GM19240 (cell line): Measurements from ENCODE around the gene HOATZ.

Source experiments
- DNase-seq: peaks from one replicate; pipeline ENCODE4 v3.0.0; 2011; ENCODE audit warnings: low spot score; ENCODE audit not compliant: insufficient read length

Gene HOATZ

DNA sequence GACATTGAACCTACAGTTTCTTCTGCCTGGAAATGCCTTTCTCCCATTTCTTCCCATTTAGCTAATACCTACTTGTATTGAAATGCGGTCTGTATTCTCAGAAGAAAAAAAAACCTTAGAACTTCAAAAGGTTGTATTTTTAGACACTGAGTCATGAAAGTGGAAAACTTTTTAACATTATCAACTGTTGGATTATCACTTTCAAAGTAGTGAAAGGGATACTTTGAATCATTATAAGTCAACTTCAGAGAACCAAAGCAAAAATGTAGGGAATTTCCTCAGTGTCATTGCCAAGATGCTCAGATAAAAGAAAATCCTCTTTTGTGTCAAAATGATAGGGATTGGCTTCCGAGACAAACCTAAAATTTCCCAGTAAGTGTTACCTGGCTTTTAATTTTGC is 6.6 kb downstream of the HOATZ start:
- DNase-seq = no peak

GRCh38 chr11:111522426-111522825 is 7.8 kb downstream of the HOATZ start:
- no peak for DNase-seq

DNA sequence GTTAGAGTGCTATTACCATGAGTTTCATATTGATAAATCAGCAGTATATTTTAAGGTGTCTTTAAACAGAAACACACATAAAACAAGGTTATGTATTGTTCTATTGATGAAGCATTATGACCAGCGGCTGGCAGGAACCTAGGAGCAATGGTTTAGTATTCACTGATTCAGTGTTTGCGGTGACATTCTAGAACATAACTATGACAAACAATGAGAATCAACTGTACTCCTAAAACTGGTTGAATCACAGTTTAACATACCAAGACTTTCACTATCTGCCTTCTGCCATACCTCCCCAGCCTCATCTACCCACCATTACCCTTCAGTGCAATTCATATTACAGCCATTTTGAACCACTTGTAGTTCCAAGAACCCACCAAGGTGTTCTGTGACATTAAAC is 8.8 kb downstream of the HOATZ start:
- DNase-seq = no peak

- no peak for DNase-seq
Measured at GRCh38 chr11:111524056-111524455, 9.5 kb downstream of the HOATZ start.

GRCh38 chr11:111525456-111525855 is 10.9 kb downstream of the HOATZ start:
- no peak for DNase-seq

- DNase-seq = no peak
Measured at GRCh38 chr11:111526501-111526900, 11.9 kb downstream of the HOATZ start.

DNA sequence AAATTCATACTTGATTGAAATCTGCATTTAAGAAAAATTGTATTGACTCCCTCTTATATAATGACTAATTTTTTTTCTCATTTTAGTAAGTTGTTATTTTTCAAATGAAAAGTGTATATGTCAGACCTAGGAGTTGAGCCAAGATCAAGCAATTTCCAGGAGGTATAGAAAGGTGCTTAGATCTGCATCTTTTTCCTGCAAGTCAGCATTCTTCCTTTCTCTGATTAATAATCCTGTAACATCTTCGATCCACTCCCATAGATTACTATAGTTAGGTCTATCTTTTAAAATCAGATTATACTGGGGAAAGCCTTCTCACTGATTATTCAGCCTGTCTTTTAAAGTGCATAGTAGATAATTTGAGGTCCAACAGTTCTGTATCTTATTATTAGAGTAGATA is 12.7 kb downstream of the HOATZ start:
- DNase-seq = no peak

- no peak for DNase-seq
Measured at GRCh38 chr11:111528557-111528956, 14.0 kb downstream of the HOATZ start.

- DNase-seq = no peak
Measured at GRCh38 chr11:111530091-111530490, 15.5 kb downstream of the HOATZ start.

DNA sequence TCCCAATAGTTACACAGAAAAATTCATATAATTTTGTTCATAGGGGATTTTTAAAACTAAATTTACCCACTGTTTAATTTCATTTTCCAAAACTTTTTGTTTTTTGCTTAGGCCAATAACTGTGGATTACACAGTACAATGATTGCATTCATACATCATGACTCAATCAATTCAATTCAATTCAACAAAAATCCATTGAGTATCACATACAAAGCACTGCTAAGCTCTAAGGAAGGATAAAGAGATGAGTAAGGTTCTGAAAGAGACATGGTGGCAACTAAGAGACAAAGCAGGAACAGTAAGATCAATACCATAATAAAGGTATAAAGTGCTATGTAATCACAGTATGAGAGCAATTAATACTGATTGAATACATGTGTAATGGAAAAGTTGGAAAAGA is 16.6 kb downstream of the HOATZ start:
- no peak for DNase-seq

- no peak for DNase-seq
Measured at GRCh38 chr11:111531687-111532364, 17.2 kb downstream of the HOATZ start.

DNA sequence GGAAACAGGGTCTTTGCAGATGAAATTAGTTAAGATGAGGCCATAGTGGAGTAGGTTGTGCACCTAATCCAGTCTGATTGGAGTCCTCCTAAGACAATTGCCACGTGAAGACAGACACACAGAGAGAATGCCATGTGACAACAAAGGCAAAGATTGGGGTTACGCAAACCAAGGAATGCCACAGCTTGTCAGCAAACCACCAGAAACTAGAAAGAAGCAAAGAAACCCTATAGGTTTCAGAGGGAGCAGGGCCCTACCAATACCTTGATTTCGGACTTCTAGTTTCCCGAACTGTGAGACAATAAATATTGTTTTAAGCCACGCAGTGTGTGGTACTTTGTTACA is 17.8 kb downstream of the HOATZ start:
- DNase-seq = no peak

DNA sequence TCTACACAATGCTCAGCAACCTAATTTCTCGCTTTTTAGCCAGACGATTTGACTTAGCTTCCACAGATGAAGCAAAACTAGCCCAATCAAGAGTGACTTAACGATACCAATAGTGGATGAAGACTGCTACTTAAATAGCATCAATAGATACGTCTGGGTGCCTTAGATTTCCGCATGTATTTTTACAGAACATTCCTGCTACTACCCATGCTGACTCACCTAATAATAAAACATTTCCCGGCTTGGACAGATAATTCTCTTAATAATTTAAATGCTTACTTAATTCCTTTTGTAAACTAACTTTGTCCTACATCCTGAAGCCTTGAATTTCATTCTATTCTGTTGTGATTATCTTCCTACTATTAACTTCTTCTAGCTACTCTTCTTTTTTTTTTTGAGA is 20.7 kb downstream of the HOATZ start:
- DNase-seq = no peak

GRCh38 chr11:111537336-111537860 is 22.8 kb downstream of the HOATZ start:
- no peak for DNase-seq

GRCh38 chr11:111538407-111539114 is 24.0 kb downstream of the HOATZ start:
- DNase-seq = no peak

DNA sequence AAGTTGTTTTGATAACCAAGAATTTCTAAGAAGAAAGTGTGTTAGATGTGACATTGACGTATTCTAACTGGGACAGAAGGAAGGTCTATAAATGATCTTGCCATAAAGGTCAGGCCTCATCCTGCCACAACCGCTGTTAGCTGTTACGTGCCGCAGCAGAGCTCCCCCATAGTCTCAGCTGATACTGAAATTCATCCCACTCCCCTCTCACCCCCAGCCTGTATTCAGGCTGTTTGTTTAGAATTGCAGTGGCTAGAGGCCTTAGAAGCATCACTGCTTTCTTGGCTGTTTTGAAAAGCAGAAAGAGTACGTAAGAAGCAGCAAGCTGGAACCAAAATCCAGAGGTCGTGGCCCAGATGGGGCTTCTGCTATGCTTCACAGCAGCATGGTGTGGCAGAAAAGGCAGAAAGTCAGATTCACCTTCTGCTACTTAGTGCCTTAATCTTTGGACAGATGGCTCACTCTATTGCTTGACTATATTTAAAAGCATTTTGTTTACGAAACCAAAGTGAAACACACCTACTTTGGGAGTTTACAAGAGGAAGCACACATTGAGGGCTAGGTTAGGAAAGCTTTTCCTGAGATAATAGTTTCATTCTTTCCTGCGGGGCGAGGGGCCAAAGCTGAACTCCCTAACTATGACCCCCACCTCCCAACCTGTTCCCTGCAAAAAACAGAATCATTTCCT is 25.0 kb downstream of the HOATZ start:
- no peak for DNase-seq

- no peak for DNase-seq
Measured at GRCh38 chr11:111540114-111540936, 25.7 kb downstream of the HOATZ start, which contains the start of gene LAYN. LAYN (plus strand) TSS chr11:111540720; CDS start chr11:111540844, 124 bp downstream.

DNA sequence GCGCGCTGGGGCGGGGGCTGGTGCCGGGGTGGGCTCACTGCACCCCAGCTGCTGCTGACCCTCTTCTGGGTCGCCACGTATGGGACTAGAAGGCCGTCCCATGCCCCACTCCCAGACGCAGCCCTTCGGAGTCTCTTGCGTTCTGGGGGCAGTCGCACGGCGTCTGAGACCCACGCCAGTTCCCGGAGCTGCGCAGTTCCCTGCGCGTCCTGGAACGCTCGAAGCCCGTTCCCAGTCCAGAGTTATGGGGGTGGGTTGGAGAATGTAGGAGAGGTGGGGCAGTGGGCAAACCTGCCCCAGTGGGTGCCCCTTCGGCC is 26.3 kb downstream of the HOATZ start:
- DNase-seq = no peak

GRCh38 chr11:111541254-111542061 is 26.9 kb downstream of the HOATZ start:
- DNase-seq = no peak

GRCh38 chr11:111542606-111543275 is 28.2 kb downstream of the HOATZ start:
- no peak for DNase-seq
